ENCODE measurements around the gene KRT10.

The KRT10 gene

GRCh38 chr17:40809721-40810421, 12.5 kb downstream of the KRT10 start:
- no peak for DNase-seq

DNA sequence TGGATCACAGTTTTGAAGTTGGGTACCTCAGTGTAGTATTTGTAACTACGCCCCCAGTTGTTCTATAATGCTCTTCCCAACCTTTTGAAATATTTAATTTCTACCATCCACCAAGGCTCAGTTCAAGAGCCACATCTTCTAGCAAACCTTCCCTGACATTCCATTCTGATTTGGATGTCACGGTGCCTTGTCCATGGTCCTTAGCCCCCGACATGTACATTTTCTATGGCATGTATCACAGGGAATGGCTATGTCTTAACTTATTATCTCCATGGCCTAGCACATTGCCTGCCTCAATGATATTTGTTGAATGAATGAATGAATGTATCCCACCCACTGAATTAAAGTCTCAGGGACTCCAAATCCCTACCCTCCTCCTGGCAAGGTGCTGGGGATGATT, 16.3 kb downstream of the KRT10 start:
- DNase-seq, result no peak

GRCh38 chr17:40803617-40804082, 18.8 kb downstream of the KRT10 start:
- DNase-seq, result peak in 31 of 56 donors; percentile 0 to 59 (median 11)

DNA sequence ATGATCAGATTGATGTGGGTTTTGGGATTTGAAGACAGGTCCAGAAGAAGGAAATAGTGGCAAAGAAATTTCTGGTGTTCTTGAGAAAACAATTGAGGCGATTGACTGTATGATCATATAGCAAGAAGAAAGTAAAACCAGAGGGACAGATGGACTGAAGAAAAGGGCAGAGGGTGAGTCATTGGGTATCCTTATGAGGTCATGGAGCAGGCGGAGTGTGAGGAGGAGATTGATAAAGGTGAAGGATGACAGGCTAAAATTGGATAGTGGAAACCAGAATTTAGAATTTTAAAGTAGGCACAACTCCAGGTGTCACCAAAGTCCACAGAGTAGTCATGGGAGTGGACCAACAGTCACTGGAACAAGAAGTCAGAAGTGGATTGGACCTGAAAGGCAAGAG, 21.3 kb downstream of the KRT10 start:
- DNase-seq, result no peak

DNA sequence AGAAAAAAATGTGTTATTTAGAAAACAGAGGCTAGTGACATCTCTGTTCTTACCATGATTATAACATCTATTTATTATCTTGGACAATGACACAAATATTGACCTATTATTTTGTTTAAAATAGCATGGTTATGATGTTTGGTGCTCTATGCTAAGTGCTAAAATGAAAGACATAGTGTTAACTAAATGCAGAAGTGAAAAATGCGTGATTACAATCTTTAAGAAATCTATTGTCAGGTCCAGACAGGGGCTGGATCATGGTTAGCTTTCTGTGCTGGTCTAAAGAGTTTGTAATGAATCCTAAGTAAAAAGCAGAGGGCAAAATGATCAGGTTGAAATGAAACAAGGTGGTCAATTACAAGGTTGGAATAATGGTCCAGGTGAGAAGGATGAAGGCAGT, 22.0 kb downstream of the KRT10 start:
- no peak for DNase-seq

- DNase-seq, result no peak
Measured at GRCh38 chr17:40799859-40800258, 22.6 kb downstream of the KRT10 start, which contains the start of gene KRT28. KRT28 (minus strand) TSS chr17:40799959; CDS start chr17:40799893, 66 bp downstream.

DNA sequence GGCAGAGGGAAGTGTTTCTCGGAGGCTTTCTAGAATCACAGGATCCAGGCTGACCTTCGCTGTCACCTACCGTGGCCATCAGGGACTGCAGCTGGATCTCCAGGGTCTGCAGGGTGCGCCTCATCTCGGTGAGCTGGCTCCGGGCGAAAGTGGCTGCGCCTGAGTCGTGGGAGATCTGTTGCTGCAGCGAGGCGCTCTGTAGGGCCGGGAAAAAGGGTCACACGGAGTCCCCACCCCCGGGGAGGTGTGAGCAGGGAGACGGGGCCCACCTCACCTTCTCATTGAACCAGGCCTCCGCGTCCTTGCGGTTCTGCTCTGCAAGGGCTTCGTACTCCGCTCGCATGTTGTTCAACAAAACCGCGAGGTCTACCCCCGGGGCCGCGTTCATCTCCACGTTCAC, 25.6 kb downstream of the KRT10 start:
- no peak for DNase-seq

DNA sequence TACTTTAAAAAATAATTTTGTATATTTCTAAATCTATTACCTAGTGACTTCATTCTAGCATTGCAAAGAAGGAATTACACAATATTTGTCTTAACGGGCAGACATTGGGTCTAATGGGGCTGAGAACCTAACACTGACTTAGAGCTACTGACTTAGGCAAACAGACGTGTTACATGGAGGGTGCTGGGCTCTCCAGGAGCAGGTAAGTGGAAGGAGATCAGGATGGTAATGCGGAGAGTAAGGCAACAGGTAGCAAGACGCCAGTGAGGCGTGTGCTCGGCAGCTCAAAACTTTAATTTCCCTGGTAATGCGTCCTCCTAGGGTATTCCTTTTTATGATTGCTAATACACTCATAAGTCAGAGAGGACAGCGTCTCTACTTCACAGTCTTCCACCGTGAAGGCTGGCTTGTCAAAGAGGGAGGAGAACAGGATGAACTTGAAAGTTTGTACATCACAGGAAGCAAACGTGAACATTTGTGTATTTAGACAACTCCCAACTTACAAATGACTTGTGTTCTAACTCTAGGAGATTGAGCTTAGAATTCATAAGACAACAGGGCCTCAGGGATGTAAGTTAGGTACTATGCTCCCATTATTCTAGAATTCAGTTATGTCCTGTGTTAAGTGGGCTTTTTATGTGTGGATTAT, 27.3 kb downstream of the KRT10 start:
- DNase-seq, result no peak

- no peak for DNase-seq
Measured at GRCh38 chr17:40794466-40794865, 27.9 kb downstream of the KRT10 start.

- DNase-seq, result no peak
Measured at GRCh38 chr17:40793832-40794231, 28.6 kb downstream of the KRT10 start.

- DNase-seq, result no peak
Measured at GRCh38 chr17:40791787-40792436, 30.5 kb downstream of the KRT10 start.

DNA sequence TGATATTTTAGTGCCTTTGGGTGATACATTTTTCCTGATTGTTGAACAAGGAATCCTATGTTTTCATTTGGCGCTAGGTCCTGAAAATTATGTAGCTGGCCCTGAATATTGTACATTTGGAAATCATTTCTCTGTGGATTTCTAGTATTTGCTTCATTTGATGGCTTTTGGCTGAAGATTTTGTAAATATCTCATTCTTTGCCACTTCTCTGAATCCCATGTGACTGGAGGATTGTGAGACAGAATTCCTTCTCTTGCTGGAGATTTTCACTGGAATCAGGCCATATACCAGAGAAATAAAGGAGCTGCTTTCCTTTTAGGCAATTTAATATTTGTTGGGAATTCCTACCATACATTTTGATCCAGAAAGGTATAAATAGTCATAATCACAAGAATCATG, 31.3 kb downstream of the KRT10 start:
- no peak for DNase-seq

GRCh38 chr17:40782450-40782849, 40.0 kb downstream of the KRT10 start, which contains the start of gene KRT27:
KRT27 (minus strand) TSS chr17:40782550; CDS start chr17:40782493, 57 bp downstream.
- no peak for DNase-seq

DNA sequence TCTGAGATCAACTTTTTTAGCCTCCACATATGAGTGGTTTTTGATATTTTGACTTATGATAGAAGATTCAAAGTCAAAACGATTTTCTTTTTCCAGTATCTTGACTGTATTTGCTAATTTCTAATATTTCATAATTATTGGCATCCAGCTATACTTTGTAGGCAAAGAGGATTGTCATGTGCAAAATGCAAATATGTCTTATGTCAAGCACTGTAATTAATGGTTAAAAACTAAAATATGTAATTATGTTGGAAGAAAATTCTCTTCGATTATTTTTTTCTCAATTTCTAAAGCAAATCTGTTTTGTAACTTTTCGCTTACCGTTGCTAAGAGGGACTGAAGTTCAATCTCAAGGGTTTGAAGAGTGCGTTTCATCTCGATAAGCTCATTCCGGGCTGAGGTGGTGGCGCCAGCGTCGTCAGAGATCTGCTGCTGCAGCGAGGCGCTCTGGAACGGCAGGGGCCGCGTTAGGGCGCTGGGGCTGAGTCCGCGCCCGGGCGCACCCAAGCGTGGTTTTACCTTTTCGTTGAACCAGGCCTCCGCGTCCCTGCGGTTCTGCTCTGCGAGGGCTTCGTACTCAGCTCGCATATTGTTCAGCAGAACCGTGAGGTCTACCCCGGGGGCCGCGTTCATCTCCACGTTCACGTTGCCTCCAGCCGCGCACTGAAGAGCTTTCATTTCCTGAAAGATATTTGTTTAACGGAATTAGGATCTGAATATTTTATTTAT, 43.1 kb downstream of the KRT10 start:
- no peak for DNase-seq

DNA sequence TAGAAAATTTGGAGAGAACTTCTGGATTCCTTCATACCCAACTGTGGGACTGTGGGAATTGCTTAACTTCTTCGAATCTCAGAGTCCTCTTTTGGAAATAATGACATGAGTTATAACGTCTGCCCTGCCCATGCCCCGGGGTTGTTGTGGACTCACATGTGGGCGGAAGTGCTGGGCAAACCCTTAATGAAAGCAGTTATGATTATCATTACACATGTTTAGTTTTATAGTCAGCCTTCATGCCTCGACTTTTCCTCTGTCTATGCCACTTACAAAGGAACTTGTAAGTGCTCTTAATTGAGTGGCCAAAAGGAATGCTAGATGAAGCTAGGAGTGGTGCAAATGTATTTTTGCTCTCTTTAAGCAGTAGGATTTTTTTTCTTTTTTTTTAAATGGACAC, 44.0 kb downstream of the KRT10 start:
- DNase-seq, result no peak

- DNase-seq, result no peak
Measured at GRCh38 chr17:40777971-40778370, 44.4 kb downstream of the KRT10 start.

DNA sequence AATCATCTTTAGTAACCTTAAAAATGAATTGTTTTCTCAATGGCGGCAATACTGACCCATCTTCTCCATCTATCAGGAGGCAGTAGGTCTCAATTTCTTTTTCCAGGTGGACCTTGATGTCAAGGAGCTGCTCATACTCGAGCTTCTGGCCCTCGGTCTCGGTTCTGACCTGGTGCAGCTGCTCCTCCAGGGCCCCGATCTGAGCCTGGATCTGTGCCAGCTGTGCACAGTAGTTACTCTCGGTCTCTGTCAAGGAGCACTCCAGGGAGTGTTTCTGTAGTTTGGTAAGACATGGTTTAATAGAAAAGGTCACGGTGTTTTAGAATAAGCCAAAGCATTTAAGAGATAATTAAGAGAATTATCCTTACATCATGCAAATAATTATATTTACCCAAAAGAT, 45.0 kb downstream of the KRT10 start:
- no peak for DNase-seq

- no peak for DNase-seq
Measured at GRCh38 chr17:40775945-40776344, 46.5 kb downstream of the KRT10 start.

- no peak for DNase-seq
Measured at GRCh38 chr17:40772101-40772500, 50.3 kb downstream of the KRT10 start, which contains the start of gene KRT26. KRT26 (minus strand) TSS chr17:40772201; CDS start chr17:40772113, 88 bp downstream.
